Keratinocyte (primary cell): ENCODE data around the gene SPNS1.

Source experiments
- CTCF ChIP-seq, 3 experiments: IDR thresholded peaks in 1 of 3; conservative IDR thresholded peaks in 1 of 3; optimal IDR thresholded peaks in 1 of 3; 2 replicates in 2 of 3; 3 replicates in 1 of 3; pipeline versions ENCODE3 to v1.5.1; 2011; ENCODE audit warnings: low read length in 3 of 3, mild to moderate bottlenecking in 3 of 3, moderate library complexity in 2 of 3, control low read depth in 1 of 3, inconsistent platforms in 1 of 3; ENCODE audit not compliant: insufficient read depth in 2 of 3; ENCODE audit errors: extremely low read depth in 1 of 3
- EZH2 ChIP-seq: IDR thresholded peaks from one replicate; pipeline ENCODE4 v1.6.1; 2012; ENCODE audit warnings: inconsistent platforms, mild to moderate bottlenecking, low read length, moderate library complexity

GRCh38 chr16:28983644-28984043 is 9.1 kb downstream of the SPNS1 start:
- no peak for TF ChIP-seq CTCF (optimal IDR thresholded peaks at IDR 0.05 in 1 of 3, IDR thresholded peaks at IDR 0.05 in 1 of 3, conservative IDR thresholded peaks at IDR 0.05 in 1 of 3; ENCODE audit: extremely low read depth in 1 of 3, insufficient read depth in 2 of 3, low read length in 3 of 3)
- TF ChIP-seq EZH2 = no peak
